ENCODE results near the gene SUFU.
A peak's percentile ranks its signal among the peaks of the same experiment; 100 is the strongest.

Gene SUFU

GRCh38 chr10:102630663-102631062, 126.9 kb downstream of the SUFU start:
- H3K27me3 ChIP-seq = no peaks in the 10 kb centered on the region
- no peaks in the 10 kb centered on the region for H3K9me3 ChIP-seq
- H3K36me3 ChIP-seq = peaks cover 7% of the 10 kb centered on the region
- H3K4me1 ChIP-seq (ENCODE audit: control insufficient read depth in 1 of 2, insufficient read depth in 1 of 2, low read depth in 1 of 2, low read length in 1 of 2) = peaks cover 38 to 41% of the 10 kb centered on the region in 2 experiments
- peak overlapping the region; percentile 89 for H3K27ac ChIP-seq
- TF ChIP-seq CTCF (IDR thresholded peaks at IDR 0.05) = no peak
- no peak overlapping the region for H3K4me3 ChIP-seq (ENCODE audit: low read depth in 1 of 2, low read length in 1 of 2)

GRCh38 chr10:102631525-102632393, 128.0 kb downstream of the SUFU start:
- Histone ChIP-seq H3K36me3 (peaks cover 7% of the 10 kb centered on the region), H3K27ac (peak overlapping the region; percentile 89), H3K4me3 (ENCODE audit: low read depth in 1 of 2, low read length in 1 of 2) (no peak overlapping the region), H3K27me3 (no peaks in the 10 kb centered on the region), H3K9me3 (no peaks in the 10 kb centered on the region), H3K4me1 (ENCODE audit: control insufficient read depth in 1 of 2, insufficient read depth in 1 of 2, low read depth in 1 of 2, low read length in 1 of 2) (peaks cover 46% of the 10 kb centered on the region in 2 experiments)
- TF ChIP-seq CTCF (IDR thresholded peaks at IDR 0.05) = no peak

GRCh38 chr10:102632394-102633111, 128.8 kb downstream of the SUFU start:
- Histone ChIP-seq H3K27me3 (no peaks in the 10 kb centered on the region), H3K36me3 (peaks cover 7% of the 10 kb centered on the region), H3K4me3 (ENCODE audit: low read depth in 1 of 2, low read length in 1 of 2) (no peak overlapping the region), H3K4me1 (ENCODE audit: control insufficient read depth in 1 of 2, insufficient read depth in 1 of 2, low read depth in 1 of 2, low read length in 1 of 2) (peaks cover 46 to 47% of the 10 kb centered on the region in 2 experiments), H3K27ac (peak overlapping the region; percentile 89), H3K9me3 (no peaks in the 10 kb centered on the region)
- TF ChIP-seq CTCF (IDR thresholded peaks at IDR 0.05) = no peak

GRCh38 chr10:102633287-102633686, 129.5 kb downstream of the SUFU start:
- H3K4me1 ChIP-seq (ENCODE audit: control insufficient read depth in 1 of 2, insufficient read depth in 1 of 2, low read depth in 1 of 2, low read length in 1 of 2) = peaks cover 46 to 47% of the 10 kb centered on the region in 2 experiments
- TF ChIP-seq CTCF (IDR thresholded peaks at IDR 0.05) = no peak
- H3K27ac ChIP-seq = peak overlapping the region; percentile 89
- no peaks in the 10 kb centered on the region for H3K27me3 ChIP-seq
- peaks cover 7% of the 10 kb centered on the region for H3K36me3 ChIP-seq
- H3K4me3 ChIP-seq (ENCODE audit: low read depth in 1 of 2, low read length in 1 of 2) = peak overlapping the region in 1 of 2 experiments; percentile 21
- no peaks in the 10 kb centered on the region for H3K9me3 ChIP-seq

- TF ChIP-seq CTCF (IDR thresholded peaks at IDR 0.05) = no peak
- Histone ChIP-seq H3K9me3 (no peaks in the 10 kb centered on the region), H3K27me3 (no peaks in the 10 kb centered on the region), H3K36me3 (peaks cover 7% of the 10 kb centered on the region), H3K4me1 (ENCODE audit: control insufficient read depth in 1 of 2, insufficient read depth in 1 of 2, low read depth in 1 of 2, low read length in 1 of 2) (peaks cover 46 to 47% of the 10 kb centered on the region in 2 experiments), H3K27ac (peak overlapping the region; percentile 89), H3K4me3 (ENCODE audit: low read depth in 1 of 2, low read length in 1 of 2) (peak overlapping the region in 1 of 2 experiments; percentile 21)
Observed at GRCh38 chr10:102633848-102634247, 130.1 kb downstream of the SUFU start.
